ENCODE results near the gene PRKG1. TPM values are rescaled to one million over a fixed set of nuclear protein-coding genes. Genes with fewer than 3 reads are reported as not detected.

Gene PRKG1
- total RNA-seq, 2 donors from 2014 or later = 0.42 TPM; not detected in 1

DNA sequence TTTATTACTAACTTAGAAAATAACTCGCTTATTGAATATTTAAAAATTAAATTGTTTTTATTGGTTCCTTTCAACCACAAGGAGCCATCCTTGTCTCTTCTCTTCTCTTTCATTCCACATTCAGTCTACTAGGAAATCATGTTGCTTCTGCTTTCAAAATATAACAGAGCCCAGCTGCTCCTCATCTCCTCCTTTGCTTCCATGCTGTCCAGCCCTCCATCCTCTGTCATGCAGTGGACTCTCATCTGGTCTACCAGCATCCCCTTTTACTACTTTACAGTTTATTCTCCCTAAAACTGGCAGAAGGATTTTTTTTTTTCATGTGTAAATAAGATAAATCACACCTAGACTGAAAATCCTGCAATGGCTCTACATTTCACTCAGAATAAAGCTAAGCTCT, 823.3 kb downstream of the PRKG1 start:
- Mint-ChIP-seq H3K27me3 (no peaks in the 10 kb centered on the region), H3K36me3 (ENCODE audit: low read depth) (no peaks in the 10 kb centered on the region), H3K4me3 (no peak overlapping the region), H3K9me3 (no peaks in the 10 kb centered on the region), H3K4me1 (no peaks in the 10 kb centered on the region), H3K27ac (no peak overlapping the region)
- no peak for ATAC-seq (replicated peaks)

DNA sequence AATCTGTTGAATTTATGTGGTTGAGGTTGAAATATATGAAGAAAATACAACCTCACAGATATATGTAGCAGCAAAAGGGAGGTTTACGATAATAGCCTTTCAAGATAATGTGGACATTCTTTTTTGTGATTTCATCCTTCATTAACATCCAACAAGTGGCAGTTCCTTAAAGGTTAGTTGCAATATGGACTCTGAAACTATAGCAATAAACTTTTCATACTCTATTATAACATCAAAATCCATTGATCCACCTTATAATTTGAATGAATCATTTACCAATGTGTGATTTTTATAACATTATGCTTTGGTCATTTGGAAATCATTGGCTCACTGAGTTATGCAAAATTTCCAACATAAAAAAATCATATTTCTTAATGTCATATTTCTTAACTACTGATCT, 825.9 kb downstream of the PRKG1 start:
- Mint-ChIP-seq H3K4me1 (no peaks in the 10 kb centered on the region), H3K27me3 (no peaks in the 10 kb centered on the region), H3K36me3 (ENCODE audit: low read depth) (no peaks in the 10 kb centered on the region), H3K9me3 (no peaks in the 10 kb centered on the region), H3K4me3 (no peak overlapping the region), H3K27ac (no peak overlapping the region)
- ATAC-seq (replicated peaks) = no peak

DNA sequence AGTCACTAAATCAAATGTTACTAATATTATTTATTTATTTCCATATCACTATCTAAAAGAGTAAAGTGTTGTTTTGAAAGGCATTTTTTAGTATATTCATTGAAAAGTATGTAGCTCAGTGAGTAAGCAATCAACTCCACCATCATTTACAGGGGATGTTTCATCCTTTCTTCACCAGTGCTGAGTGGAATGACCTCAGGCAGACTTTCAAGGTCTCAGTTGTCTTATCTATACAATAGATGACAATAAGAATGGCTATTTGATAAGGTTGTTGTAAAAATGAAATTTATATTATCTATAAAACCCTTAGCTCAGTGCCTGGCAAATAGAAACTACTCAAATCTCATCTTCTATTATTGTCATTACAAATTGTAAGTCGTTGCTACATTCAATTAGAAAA, 829.4 kb downstream of the PRKG1 start:
- Mint-ChIP-seq H3K36me3 (ENCODE audit: low read depth) (no peaks in the 10 kb centered on the region), H3K27me3 (peaks cover 4% of the 10 kb centered on the region), H3K27ac (no peak overlapping the region), H3K9me3 (no peaks in the 10 kb centered on the region), H3K4me1 (no peaks in the 10 kb centered on the region), H3K4me3 (no peak overlapping the region)
- no peak for ATAC-seq (replicated peaks)

DNA sequence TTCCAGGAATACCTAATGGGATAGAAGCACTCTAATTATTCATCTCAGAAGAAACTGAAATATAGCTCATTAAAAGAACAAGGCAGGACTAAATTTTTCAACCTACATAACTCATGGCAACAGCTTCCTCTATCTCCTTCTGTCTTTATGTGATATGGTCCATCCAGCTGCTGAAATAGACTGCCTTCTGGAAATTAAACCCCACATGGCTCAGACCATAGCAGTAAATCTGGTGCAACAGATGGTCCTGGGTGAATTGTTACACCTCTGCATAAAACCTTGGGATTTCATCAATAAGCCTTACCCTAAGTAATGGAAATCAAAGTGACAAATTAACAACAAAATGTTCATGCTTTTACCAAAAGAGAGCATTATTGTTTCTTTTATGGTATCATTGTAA, 830.7 kb downstream of the PRKG1 start:
- no peak for ATAC-seq (replicated peaks)
- Mint-ChIP-seq H3K36me3 (ENCODE audit: low read depth) (no peaks in the 10 kb centered on the region), H3K9me3 (no peaks in the 10 kb centered on the region), H3K27ac (no peak overlapping the region), H3K4me3 (no peak overlapping the region), H3K4me1 (no peaks in the 10 kb centered on the region), H3K27me3 (peaks cover 4% of the 10 kb centered on the region)

DNA sequence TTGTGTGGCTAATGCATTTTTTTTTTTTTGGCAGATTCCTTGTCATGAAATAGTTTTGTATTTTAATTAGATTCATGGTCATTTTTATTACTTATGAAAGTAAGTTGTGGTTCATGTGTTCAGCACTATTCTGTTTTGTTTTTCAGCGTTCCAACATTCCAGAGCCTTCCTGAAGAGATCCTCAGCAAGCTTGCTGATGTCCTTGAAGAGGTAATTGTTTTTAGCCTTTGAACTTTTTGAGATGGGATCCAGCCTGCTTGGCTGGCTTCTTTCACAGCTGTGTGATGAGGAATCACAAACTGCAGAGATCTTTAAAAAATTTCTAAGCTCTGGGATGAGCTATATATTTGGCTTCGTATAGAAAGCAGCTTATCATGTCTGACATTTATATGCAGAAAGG, 833.1 kb downstream of the PRKG1 start:
- H3K36me3 Mint-ChIP-seq (ENCODE audit: low read depth) = no peaks in the 10 kb centered on the region
- no peak overlapping the region for H3K4me3 Mint-ChIP-seq
- no peaks in the 10 kb centered on the region for H3K9me3 Mint-ChIP-seq
- no peak for ATAC-seq (replicated peaks)
- H3K4me1 Mint-ChIP-seq = no peaks in the 10 kb centered on the region
- H3K27me3 Mint-ChIP-seq = peaks cover 4% of the 10 kb centered on the region
- H3K27ac Mint-ChIP-seq = no peak overlapping the region

DNA sequence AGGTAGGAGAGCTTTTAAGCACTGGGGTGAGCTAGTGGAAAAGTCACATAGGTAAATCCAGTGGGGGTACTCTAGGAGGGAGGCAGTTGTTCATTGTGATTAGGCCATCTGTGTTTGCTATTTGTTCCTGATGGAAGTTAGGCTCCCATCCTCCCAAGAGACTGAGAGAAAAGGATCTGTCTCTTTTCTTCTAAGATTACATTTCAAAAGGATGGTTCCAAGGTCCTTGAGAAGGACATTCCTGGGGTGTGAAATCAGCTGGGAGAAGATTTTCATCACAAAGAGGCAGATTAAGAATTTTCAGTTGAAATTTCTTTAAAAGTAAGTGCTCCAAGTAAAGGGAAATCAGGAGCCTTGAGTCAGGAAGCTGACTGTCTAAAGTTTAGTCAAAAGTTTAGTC, 835.9 kb downstream of the PRKG1 start:
- no peak overlapping the region for H3K4me3 Mint-ChIP-seq
- H3K36me3 Mint-ChIP-seq (ENCODE audit: low read depth) = no peaks in the 10 kb centered on the region
- no peaks in the 10 kb centered on the region for H3K9me3 Mint-ChIP-seq
- H3K4me1 Mint-ChIP-seq = no peaks in the 10 kb centered on the region
- ATAC-seq (replicated peaks) = no peak
- no peak overlapping the region for H3K27ac Mint-ChIP-seq
- peaks cover 4% of the 10 kb centered on the region for H3K27me3 Mint-ChIP-seq

DNA sequence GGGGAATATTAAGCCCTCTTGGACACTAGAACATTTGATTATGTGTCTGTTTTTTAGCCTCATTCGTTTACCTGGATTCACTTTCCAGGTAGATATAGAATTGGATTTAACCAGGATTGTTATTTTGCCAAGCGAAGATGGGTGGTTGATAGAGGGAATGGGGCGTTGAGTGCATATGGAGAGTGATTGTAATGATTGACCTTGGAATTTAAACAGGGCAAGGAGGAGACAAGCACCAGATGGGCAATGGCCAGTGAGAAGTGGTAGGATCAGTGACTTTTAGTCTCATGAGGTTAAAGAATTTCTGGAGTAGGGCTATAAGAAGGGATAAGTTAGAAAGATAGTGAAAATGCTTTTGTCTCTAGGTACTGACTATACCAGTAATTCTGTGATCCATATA, 836.3 kb downstream of the PRKG1 start:
- Mint-ChIP-seq H3K27me3 (peaks cover 4% of the 10 kb centered on the region), H3K9me3 (no peaks in the 10 kb centered on the region), H3K4me3 (no peak overlapping the region), H3K36me3 (ENCODE audit: low read depth) (no peaks in the 10 kb centered on the region), H3K4me1 (no peaks in the 10 kb centered on the region), H3K27ac (no peak overlapping the region)
- no peak for ATAC-seq (replicated peaks)

DNA sequence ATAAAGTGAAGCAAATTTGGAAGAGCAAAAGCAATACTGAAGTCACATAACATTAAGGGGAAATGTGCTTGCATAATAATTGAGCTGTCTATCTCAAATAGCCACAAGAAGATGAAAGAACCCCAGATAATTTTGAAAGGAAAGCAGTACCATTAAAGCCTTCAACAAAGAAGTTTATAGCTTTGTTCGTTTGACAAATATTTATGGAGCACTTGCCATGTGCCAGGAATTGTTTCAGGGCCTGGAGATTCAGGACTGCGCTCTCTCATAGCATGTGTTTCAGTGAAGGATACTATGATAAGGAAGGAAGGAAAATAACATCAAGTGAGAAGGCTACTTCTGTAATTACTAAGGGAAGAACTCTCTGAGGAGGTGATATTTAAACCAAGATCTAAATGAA, 837.4 kb downstream of the PRKG1 start:
- Mint-ChIP-seq H3K9me3 (no peaks in the 10 kb centered on the region), H3K4me1 (no peaks in the 10 kb centered on the region), H3K27me3 (no peaks in the 10 kb centered on the region), H3K4me3 (no peak overlapping the region), H3K36me3 (ENCODE audit: low read depth) (no peaks in the 10 kb centered on the region), H3K27ac (no peak overlapping the region)
- ATAC-seq (replicated peaks) = no peak

DNA sequence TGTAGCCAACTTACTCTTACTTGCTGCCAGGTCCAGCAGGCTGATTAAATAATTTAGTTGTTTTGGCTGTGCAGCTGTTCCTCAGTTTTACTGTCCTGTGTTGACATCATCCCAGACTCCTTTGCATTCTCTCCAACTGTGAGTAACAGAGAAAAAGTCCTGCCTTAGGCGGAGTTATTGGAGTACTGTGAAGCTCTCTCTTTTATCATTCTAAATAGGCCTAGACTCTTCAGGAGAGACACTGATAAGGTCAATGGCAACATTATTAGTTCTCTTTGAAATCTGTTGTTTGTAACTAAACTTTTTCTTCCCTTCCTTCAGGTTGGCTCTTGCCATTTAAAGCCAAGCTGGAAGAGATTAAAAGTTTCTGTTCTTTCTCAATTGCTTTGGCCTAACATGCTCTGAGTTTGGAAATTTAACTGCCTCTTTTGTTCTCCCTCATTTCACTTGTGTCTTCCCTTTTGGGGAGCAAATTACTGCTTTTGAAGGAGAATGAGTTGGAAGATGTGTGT, 840.8 kb downstream of the PRKG1 start:
- Mint-ChIP-seq H3K4me3 (no peak overlapping the region), H3K9me3 (no peaks in the 10 kb centered on the region), H3K27ac (no peak overlapping the region), H3K27me3 (no peaks in the 10 kb centered on the region), H3K36me3 (ENCODE audit: low read depth) (no peaks in the 10 kb centered on the region), H3K4me1 (no peaks in the 10 kb centered on the region)
- no peak for ATAC-seq (replicated peaks)

DNA sequence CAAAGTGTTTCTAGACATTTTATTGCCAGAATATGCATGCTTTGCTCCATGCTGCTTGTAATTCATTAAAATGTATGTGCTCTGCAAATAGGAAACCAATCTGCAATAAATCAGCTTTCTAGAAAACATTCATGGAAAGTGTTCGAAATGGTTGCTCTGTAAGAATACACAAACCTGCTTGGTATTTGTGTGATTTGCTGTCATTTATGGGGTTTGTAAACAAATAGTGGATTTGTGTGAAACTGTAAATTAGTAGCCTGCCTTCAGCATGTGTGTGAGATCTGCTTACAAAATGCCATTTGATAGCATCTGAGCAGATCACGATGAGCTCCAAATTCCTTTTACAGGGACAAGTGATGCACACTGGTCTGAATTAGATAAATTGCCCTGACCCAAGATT, 844.2 kb downstream of the PRKG1 start:
- Mint-ChIP-seq H3K4me3 (no peak overlapping the region), H3K27ac (no peak overlapping the region), H3K9me3 (no peaks in the 10 kb centered on the region), H3K4me1 (no peaks in the 10 kb centered on the region), H3K27me3 (no peaks in the 10 kb centered on the region), H3K36me3 (ENCODE audit: low read depth) (no peaks in the 10 kb centered on the region)
- no peak for ATAC-seq (replicated peaks)

DNA sequence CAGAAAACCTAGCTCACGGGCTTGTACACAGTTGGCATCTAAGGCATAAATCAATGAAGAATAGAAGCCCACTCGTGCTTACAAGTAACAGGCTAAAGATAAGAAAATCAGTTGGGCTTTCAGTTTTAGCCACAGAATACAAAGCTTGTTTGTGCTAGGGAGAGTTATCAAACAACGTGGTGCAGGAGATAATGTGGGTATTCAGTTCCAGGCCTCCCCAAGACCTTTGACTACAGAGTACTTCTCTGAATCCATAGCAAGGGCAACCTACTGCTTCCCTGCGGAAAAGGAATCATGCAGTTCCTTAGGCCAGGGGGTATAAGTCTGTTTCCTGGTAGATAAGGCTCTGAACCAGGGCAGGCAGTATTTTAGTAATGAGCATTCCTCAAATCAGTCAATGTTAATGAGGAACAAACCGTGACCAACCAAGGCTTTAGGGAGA, 844.6 kb downstream of the PRKG1 start:
- no peak overlapping the region for H3K4me3 Mint-ChIP-seq
- no peak for ATAC-seq (replicated peaks)
- H3K4me1 Mint-ChIP-seq = no peaks in the 10 kb centered on the region
- no peaks in the 10 kb centered on the region for H3K27me3 Mint-ChIP-seq
- H3K27ac Mint-ChIP-seq = no peak overlapping the region
- H3K9me3 Mint-ChIP-seq = no peaks in the 10 kb centered on the region
- no peaks in the 10 kb centered on the region for H3K36me3 Mint-ChIP-seq (ENCODE audit: low read depth)

DNA sequence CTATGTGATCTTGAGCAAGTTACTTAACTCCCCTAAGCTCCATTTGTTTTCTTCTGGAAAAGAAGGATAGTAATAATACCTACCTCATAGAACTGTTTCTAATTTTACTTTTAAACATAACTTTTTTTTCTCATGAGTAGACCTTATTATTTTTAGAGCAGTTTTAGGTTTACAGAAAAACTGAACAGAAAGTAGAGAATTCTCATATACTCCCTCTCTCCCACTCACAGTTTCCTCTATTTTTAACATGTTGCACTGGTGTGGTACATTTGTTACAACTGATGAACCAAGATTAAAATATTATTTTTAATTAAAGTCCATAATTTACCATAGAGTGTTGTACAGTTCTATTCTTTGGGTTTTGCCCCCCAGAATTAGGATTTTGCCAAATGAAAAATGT, 846.4 kb downstream of the PRKG1 start:
- no peak for ATAC-seq (replicated peaks)
- no peaks in the 10 kb centered on the region for H3K36me3 Mint-ChIP-seq (ENCODE audit: low read depth)
- H3K9me3 Mint-ChIP-seq = no peaks in the 10 kb centered on the region
- no peaks in the 10 kb centered on the region for H3K27me3 Mint-ChIP-seq
- no peak overlapping the region for H3K4me3 Mint-ChIP-seq
- no peaks in the 10 kb centered on the region for H3K4me1 Mint-ChIP-seq
- H3K27ac Mint-ChIP-seq = no peak overlapping the region

DNA sequence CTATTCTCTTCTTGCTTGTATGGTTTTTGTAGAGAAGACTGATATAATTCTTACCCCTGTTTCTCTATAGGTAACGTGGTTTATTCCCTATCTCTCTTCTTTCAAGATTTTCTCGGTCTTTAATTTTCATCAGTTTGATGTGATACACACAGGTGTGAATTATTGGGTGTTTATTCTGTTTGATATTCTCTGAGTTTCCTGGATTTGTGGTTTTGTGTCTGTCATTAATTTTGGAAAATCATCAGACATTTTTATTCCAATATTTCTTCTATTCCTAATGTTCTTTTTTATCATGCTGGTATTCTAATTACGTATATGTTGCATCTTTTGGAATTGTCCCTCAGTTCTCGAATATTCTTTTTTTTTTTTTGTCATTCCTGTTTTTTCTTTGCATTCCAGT, 850.1 kb downstream of the PRKG1 start:
- H3K27ac Mint-ChIP-seq = no peak overlapping the region
- H3K27me3 Mint-ChIP-seq = no peaks in the 10 kb centered on the region
- no peak overlapping the region for H3K4me3 Mint-ChIP-seq
- H3K4me1 Mint-ChIP-seq = no peaks in the 10 kb centered on the region
- H3K9me3 Mint-ChIP-seq = no peaks in the 10 kb centered on the region
- ATAC-seq (replicated peaks) = no peak
- H3K36me3 Mint-ChIP-seq (ENCODE audit: low read depth) = no peaks in the 10 kb centered on the region

DNA sequence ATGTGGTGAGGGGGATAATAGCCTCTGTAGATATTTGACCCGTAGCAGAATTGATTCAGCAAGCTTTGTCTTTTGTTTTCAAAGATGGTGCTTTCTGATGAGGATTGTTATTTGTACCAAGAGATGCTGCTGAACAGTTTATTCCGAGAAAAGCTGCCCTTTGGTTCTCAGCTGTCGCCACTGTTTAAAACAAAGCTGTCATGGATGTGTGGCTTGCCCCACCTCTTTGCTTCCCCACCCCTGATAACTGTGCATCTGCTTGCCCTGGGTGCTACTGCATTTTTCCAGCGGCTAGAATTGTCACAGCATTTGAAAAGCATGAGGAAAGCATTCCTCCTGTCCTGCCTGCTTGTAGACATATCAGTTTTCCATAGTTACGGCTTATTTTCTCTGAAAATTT, 852.0 kb downstream of the PRKG1 start:
- ATAC-seq (replicated peaks) = no peak
- no peaks in the 10 kb centered on the region for H3K9me3 Mint-ChIP-seq
- H3K27ac Mint-ChIP-seq = no peak overlapping the region
- no peak overlapping the region for H3K4me3 Mint-ChIP-seq
- no peaks in the 10 kb centered on the region for H3K36me3 Mint-ChIP-seq (ENCODE audit: low read depth)
- no peaks in the 10 kb centered on the region for H3K4me1 Mint-ChIP-seq
- no peaks in the 10 kb centered on the region for H3K27me3 Mint-ChIP-seq

DNA sequence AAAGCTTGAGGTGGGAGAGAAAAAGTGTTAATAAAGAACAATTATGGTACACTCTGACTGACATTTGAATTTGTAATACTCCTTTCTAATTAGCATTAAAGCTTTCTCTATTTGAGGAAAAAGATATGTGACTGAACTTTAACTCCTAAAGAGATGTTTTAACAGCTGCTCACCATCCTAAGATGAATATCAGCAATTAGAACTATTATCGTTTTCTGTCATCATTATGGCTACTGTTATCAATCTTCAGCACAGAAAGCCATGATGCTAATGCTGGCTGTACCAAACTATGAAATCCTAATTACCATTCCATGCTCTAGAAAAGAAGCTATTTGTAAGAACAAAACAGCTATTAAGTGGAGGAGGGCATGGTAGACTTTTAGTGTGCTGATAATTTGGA, 853.9 kb downstream of the PRKG1 start:
- H3K4me1 Mint-ChIP-seq = no peaks in the 10 kb centered on the region
- H3K27ac Mint-ChIP-seq = no peak overlapping the region
- H3K9me3 Mint-ChIP-seq = no peaks in the 10 kb centered on the region
- no peak for ATAC-seq (replicated peaks)
- no peak overlapping the region for H3K4me3 Mint-ChIP-seq
- H3K36me3 Mint-ChIP-seq (ENCODE audit: low read depth) = no peaks in the 10 kb centered on the region
- H3K27me3 Mint-ChIP-seq = no peaks in the 10 kb centered on the region

DNA sequence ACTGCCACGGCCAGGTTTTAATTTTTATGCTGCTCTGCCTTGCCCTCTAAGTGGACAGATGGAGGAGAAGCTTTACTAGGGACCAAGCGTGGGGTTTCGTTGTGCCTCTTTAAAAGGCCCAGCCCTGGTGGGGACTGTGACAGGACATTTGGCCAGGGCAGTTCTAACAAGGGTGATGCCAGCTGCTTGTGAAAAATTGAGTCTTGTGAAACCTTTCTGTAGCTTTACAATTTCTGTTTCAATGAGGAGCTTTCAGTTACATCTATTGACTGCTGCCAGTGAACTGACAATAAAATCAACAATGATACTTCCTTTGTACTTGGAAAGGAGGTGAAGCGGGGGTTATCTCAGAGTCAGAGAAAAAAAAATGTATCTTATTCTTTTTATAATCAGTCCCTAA, 858.2 kb downstream of the PRKG1 start:
- Mint-ChIP-seq H3K9me3 (no peaks in the 10 kb centered on the region), H3K27me3 (peaks cover 6% of the 10 kb centered on the region), H3K4me1 (no peaks in the 10 kb centered on the region), H3K4me3 (no peak overlapping the region), H3K27ac (no peak overlapping the region), H3K36me3 (ENCODE audit: low read depth) (no peaks in the 10 kb centered on the region)
- no peak for ATAC-seq (replicated peaks)
